K562 (cell line): ENCODE results near the gene DOLPP1. TPM values are rescaled to one million over a fixed set of nuclear protein-coding genes. Genes with fewer than 3 reads are reported as not detected.
A peak's percentile ranks its signal among the peaks of the same experiment; 100 is the strongest.

Source experiments
- ETS2 ChIP-seq: IDR thresholded peaks from 2 replicates; pipeline ENCODE4 v1.6.1; 2016; ENCODE audit warnings: borderline replicate concordance, missing genetic modification characterization, mild to moderate bottlenecking, moderate library complexity, missing compliant biosample characterization; ENCODE audit not compliant: poor library complexity, severe bottlenecking
- GABPB1 ChIP-seq: sonication (generic); formaldehyde crosslinking; IDR thresholded peaks from 2 replicates; pipeline ENCODE4 v1.8.0; 2022; ENCODE audit warnings: mild to moderate bottlenecking, missing genetic modification reagents
- GTF2B ChIP-seq: IDR thresholded peaks from 2 replicates; pipeline ENCODE4 v1.6.1; 2011; ENCODE audit not compliant: insufficient read length; ENCODE audit errors: extremely low read depth
- HDAC8 ChIP-seq: fragments of 450-650 bp; IDR thresholded peaks from 2 replicates; pipeline ENCODE4 v1.6.1; 2016; ENCODE audit warnings: mild to moderate bottlenecking, missing genetic modification characterization, moderate library complexity, missing compliant biosample characterization
- KAT8 ChIP-seq: fragments of 450-650 bp; IDR thresholded peaks from 2 replicates; pipeline ENCODE4 v1.6.1; 2016; ENCODE audit warnings: low read depth, mild to moderate bottlenecking
- MXD1 ChIP-seq: fragments of 250-450 bp; sonication (Bioruptor Pico); IDR thresholded peaks from 2 replicates; pipeline ENCODE4 v1.8.0; 2021; ENCODE audit warnings: borderline replicate concordance, mild to moderate bottlenecking, moderate library complexity; ENCODE audit not compliant: poor library complexity, severe bottlenecking
- RBM25 ChIP-seq: fragments of 200-400 bp; formaldehyde crosslinking; IDR thresholded peaks from 2 replicates; pipeline ENCODE4 v1.6.1; 2018; ENCODE audit warnings: low read length, low read depth, moderate library complexity; ENCODE audit not compliant: severe bottlenecking
- SAFB2 ChIP-seq: fragments of 200-400 bp; formaldehyde crosslinking; IDR thresholded peaks from 2 replicates; pipeline ENCODE4 v1.6.1; 2018; ENCODE audit warnings: borderline replicate concordance, low read length, low read depth, moderate library complexity; ENCODE audit not compliant: severe bottlenecking
- TCFL5 ChIP-seq: fragments of 250-450 bp; sonication (Bioruptor Pico); conservative IDR thresholded peaks from 2 replicates; pipeline ENCODE4 v1.6.1; 2021; ENCODE audit warnings: mild to moderate bottlenecking, moderate library complexity, matching md5 sums
- THAP12 ChIP-seq: fragments of 250-450 bp; sonication (Bioruptor Pico); IDR thresholded peaks from 2 replicates; pipeline ENCODE4 v1.9.0; 2021; ENCODE audit warnings: mild to moderate bottlenecking, inconsistent platforms
- ZNF134 ChIP-seq: fragments of 250-450 bp; sonication (Bioruptor Pico); conservative IDR thresholded peaks from 2 replicates; pipeline ENCODE4 v1.4.0; 2020
- ZNF143 ChIP-seq: sonication (generic); formaldehyde crosslinking; IDR thresholded peaks from 2 replicates; pipeline ENCODE4 v1.9.0; 2022; ENCODE audit warnings: mild to moderate bottlenecking, missing genetic modification reagents
- ZNF239 ChIP-seq: fragments of 250-450 bp; sonication (Bioruptor Pico); IDR thresholded peaks from 2 replicates; pipeline ENCODE4 v1.4.0; 2020; ENCODE audit warnings: mild to moderate bottlenecking
- ZNF24 ChIP-seq: fragments of 450-650 bp; IDR thresholded peaks from 2 replicates; pipeline ENCODE4 v1.6.1; 2016
- ZNF316 ChIP-seq: fragments of 450-650 bp; IDR thresholded peaks from 2 replicates; pipeline ENCODE4 v1.6.1; 2016
- ZNF347 ChIP-seq: fragments of 450-650 bp; formaldehyde crosslinking; IDR thresholded peaks from 2 replicates; pipeline ENCODE4 v1.4.0; 2020; ENCODE audit warnings: low read depth, mild to moderate bottlenecking, moderate library complexity
- ZNF395 ChIP-seq: fragments of 200-800 bp; sonication (Bioruptor generic); IDR thresholded peaks from 2 replicates; pipeline ENCODE4 v1.6.1; 2017; ENCODE audit warnings: missing genetic modification characterization, missing compliant biosample characterization
- ZNF586 ChIP-seq: fragments of 450-650 bp; formaldehyde crosslinking; conservative IDR thresholded peaks from 2 replicates; pipeline ENCODE4 v1.4.0; 2020; ENCODE audit warnings: mild to moderate bottlenecking, moderate library complexity
- ZNF695 ChIP-seq: fragments of 450-650 bp; formaldehyde crosslinking; IDR thresholded peaks from 2 replicates; pipeline ENCODE4 v1.4.0; 2020; ENCODE audit warnings: mild to moderate bottlenecking, moderate library complexity
- ZNF707 ChIP-seq: fragments of 250-450 bp; sonication (Bioruptor Pico); conservative IDR thresholded peaks from 2 replicates; pipeline ENCODE4 v1.8.0; 2022; ENCODE audit warnings: inconsistent platforms, mild to moderate bottlenecking, moderate library complexity
- polyA plus RNA-seq, 8 experiments: library from polyadenylated mRNA; depleted of rRNA in 4 of 8; stranded (reverse) in 5 of 8; unstranded in 3 of 8; fragments of >200 nt; fragmentation: Nextera tagmentation in 2 of 8; fragmentation: Illumina TruSeq in 1 of 8; extraction: Ambion mirVana in 2 of 8; extraction: Trizol in 1 of 8; gene quantifications; 2 replicates each; pipeline versions ENCODE4 v1.2.1 to v1.2.3, GENCODE V29; 2011 to 2014; ENCODE audit warnings: inconsistent platforms in 1 of 8, missing spikeins in 1 of 8
- total RNA-seq, 7 experiments: library from RNA; depleted of rRNA in 6 of 7; stranded (reverse); fragments of >200 nt in 6 of 7; fragmentation: Illumina TruSeq in 2 of 7; extraction: Trizol in 2 of 7; gene quantifications; 2 replicates each; pipeline versions ENCODE4 v1.2.1 to v1.2.3, GENCODE V29; 2011 to 2021; ENCODE audit warnings: low replicate concordance in 1 of 7

DOLPP1 gene
- total and polyA plus RNA-seq, 9 of the 15 experiments (the other 6 are each of a cell fraction or from before 2014, with no cell fraction given): 3.0 to 39.8 (median 30.5) TPM

GRCh38 chr9:129068990-129069861, 11.7 kb upstream of the DOLPP1 start (continued):
- TF ChIP-seq MXD1 (CRISPR knock-in tag) (peak; percentile 4), HDAC8 (tag) (0 out of 2 replicates have a peak, but pooled peaks have one; percentile 19), KAT8 (no peak), THAP12 (peak; percentile 58; the same call in 1 of the 2 replicates), ZNF24 (peak; percentile 28; the same call in 1 of the 2 replicates), ZNF695 (no peak), ETS2 (tag) (no peak), GABPB1 (peak; percentile 87), ZNF707 (CRISPR knock-in tag) (no peak), ZNF395 (CRISPR knock-in tag) (peak; percentile 99), ZNF347 (no peak), ZNF239 (CRISPR knock-in tag) (peak; percentile 64; the same call in 1 of the 2 replicates), ZNF143 (CRISPR knock-in tag) (0 out of 2 replicates have a peak, but pooled peaks have one; percentile 34), ZNF586 (no peak), TCFL5 (CRISPR knock-in tag) (no peak), ZNF316 (no peak), RBM25 (no peak), SAFB2 (no peak), GTF2B (no peak), ZNF134 (CRISPR knock-in tag) (no peak; the same call in 1 of the 2 replicates)
